Measurements from ENCODE around the gene PRR27.

Gene PRR27

GRCh38 chr4:70138751-70139150 lies 15.3 kb upstream of the PRR27 start:
- Histone ChIP-seq H3K79me2 (ENCODE audit: insufficient read depth, low read length) (no peaks in the 10 kb centered on the region), H2AFZ (ENCODE audit: low read length) (no peak overlapping the region), H4K20me1 (ENCODE audit: insufficient read depth, low read length, poor library complexity, severe bottlenecking) (no peaks in the 10 kb centered on the region), H3K9ac (ENCODE audit: low read depth, low read length, poor library complexity, severe bottlenecking) (no peak overlapping the region), H3K4me2 (ENCODE audit: low read depth, low read length, poor library complexity, severe bottlenecking) (no peak overlapping the region), H3K27me3 (ENCODE audit: insufficient read depth, low read length, poor library complexity, severe bottlenecking) (no peaks in the 10 kb centered on the region), H3K4me3 (ENCODE audit: low read length, poor library complexity, severe bottlenecking) (no peak overlapping the region), H3K9me2 (replicated peaks; ENCODE audit: low read depth, low read length) (no peaks in the 10 kb centered on the region), H3K4me1 (ENCODE audit: insufficient read depth, low read length, poor library complexity, severe bottlenecking) (no peaks in the 10 kb centered on the region), H3F3A (ENCODE audit: low read depth) (no peaks in the 10 kb centered on the region), H3K9me3 (ENCODE audit: insufficient read depth, low read depth, low read length) (no peaks in the 10 kb centered on the region), H3K36me3 (ENCODE audit: insufficient read depth, low read length) (no peaks in the 10 kb centered on the region)
- TF ChIP-seq EZH2phosphoT487 (IDR thresholded peaks at IDR 0.05; ENCODE audit: borderline replicate concordance) = no peak
- TF ChIP-seq, protein P1, sequence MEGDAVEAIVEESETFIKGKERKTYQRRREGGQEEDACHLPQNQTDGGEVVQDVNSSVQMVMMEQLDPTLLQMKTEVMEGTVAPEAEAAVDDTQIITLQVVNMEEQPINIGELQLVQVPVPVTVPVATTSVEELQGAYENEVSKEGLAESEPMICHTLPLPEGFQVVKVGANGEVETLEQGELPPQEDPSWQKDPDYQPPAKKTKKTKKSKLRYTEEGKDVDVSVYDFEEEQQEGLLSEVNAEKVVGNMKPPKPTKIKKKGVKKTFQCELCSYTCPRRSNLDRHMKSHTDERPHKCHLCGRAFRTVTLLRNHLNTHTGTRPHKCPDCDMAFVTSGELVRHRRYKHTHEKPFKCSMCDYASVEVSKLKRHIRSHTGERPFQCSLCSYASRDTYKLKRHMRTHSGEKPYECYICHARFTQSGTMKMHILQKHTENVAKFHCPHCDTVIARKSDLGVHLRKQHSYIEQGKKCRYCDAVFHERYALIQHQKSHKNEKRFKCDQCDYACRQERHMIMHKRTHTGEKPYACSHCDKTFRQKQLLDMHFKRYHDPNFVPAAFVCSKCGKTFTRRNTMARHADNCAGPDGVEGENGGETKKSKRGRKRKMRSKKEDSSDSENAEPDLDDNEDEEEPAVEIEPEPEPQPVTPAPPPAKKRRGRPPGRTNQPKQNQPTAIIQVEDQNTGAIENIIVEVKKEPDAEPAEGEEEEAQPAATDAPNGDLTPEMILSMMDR (conservative IDR thresholded peaks at IDR 0.05; ENCODE audit: low read length) = no peak

DNA sequence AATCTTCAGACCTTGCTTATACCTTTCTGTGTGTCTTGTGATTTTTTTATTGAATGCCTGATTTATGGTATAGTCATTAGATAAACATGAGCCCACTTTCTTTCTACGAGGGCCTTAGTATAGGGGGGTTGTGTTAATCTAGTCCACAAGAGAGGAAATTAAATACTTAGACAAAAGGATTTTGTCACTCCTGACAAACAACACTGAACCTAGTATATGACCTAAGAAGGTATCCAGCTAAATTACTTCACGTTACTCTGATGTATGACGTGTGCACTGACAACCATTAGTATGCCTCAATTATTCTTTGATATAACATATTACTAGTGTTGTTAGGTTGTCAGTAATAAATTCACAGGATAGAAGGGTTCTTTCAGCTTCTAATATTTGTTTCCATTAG lies 2.8 kb upstream of the PRR27 start:
- H3K4me3 ChIP-seq (ENCODE audit: low read length, poor library complexity, severe bottlenecking) = no peak overlapping the region
- no peak for TF ChIP-seq EZH2phosphoT487 (IDR thresholded peaks at IDR 0.05; ENCODE audit: borderline replicate concordance)
- TF ChIP-seq, protein P1 (conservative IDR thresholded peaks at IDR 0.05; ENCODE audit: low read length) = no peak
- no peak overlapping the region for H3K9ac ChIP-seq (ENCODE audit: low read depth, low read length, poor library complexity, severe bottlenecking)
- no peaks in the 10 kb centered on the region for H3F3A ChIP-seq (ENCODE audit: low read depth)
- no peaks in the 10 kb centered on the region for H3K27me3 ChIP-seq (ENCODE audit: insufficient read depth, low read length, poor library complexity, severe bottlenecking)
- H3K79me2 ChIP-seq (ENCODE audit: insufficient read depth, low read length) = no peaks in the 10 kb centered on the region
- no peaks in the 10 kb centered on the region for H3K36me3 ChIP-seq (ENCODE audit: insufficient read depth, low read length)
- no peaks in the 10 kb centered on the region for H4K20me1 ChIP-seq (ENCODE audit: insufficient read depth, low read length, poor library complexity, severe bottlenecking)
- H3K4me2 ChIP-seq (ENCODE audit: low read depth, low read length, poor library complexity, severe bottlenecking) = no peak overlapping the region
- H2AFZ ChIP-seq (ENCODE audit: low read length) = no peak overlapping the region
- no peaks in the 10 kb centered on the region for H3K4me1 ChIP-seq (ENCODE audit: insufficient read depth, low read length, poor library complexity, severe bottlenecking)
- H3K9me2 ChIP-seq (replicated peaks; ENCODE audit: low read depth, low read length) = no peaks in the 10 kb centered on the region
- H3K9me3 ChIP-seq (ENCODE audit: insufficient read depth, low read depth, low read length) = no peaks in the 10 kb centered on the region

DNA sequence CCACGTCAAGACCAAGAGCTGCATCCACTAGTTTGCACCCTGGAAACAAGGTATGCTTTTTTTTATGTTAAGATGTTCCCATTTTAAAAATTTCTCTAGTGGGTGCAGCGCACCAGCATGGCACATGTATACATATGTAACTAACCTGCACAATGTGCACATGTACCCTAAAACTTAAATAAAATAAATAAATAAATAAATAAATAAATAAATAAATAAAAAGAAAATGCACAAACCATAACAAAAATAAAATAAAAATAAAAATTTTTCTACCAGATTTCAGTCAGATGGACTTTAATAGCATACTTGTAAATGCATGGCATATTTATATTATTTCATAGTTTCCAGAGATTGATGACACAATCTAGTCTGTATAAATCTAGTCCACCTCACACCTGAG lies 1.9 kb upstream of the PRR27 start:
- no peak for TF ChIP-seq EZH2phosphoT487 (IDR thresholded peaks at IDR 0.05; ENCODE audit: borderline replicate concordance)
- TF ChIP-seq, protein P1 (conservative IDR thresholded peaks at IDR 0.05; ENCODE audit: low read length) = no peak
- H3F3A ChIP-seq (ENCODE audit: low read depth) = no peaks in the 10 kb centered on the region
- H3K9ac ChIP-seq (ENCODE audit: low read depth, low read length, poor library complexity, severe bottlenecking) = no peak overlapping the region

More for the DNA sequence above, 1.9 kb upstream of the PRR27 start:
- Histone ChIP-seq H3K27me3 (ENCODE audit: insufficient read depth, low read length, poor library complexity, severe bottlenecking) (no peaks in the 10 kb centered on the region), H3K4me2 (ENCODE audit: low read depth, low read length, poor library complexity, severe bottlenecking) (no peak overlapping the region), H3K4me1 (ENCODE audit: insufficient read depth, low read length, poor library complexity, severe bottlenecking) (no peaks in the 10 kb centered on the region), H3K9me3 (ENCODE audit: insufficient read depth, low read depth, low read length) (no peaks in the 10 kb centered on the region), H3K9me2 (replicated peaks; ENCODE audit: low read depth, low read length) (no peaks in the 10 kb centered on the region), H3K79me2 (ENCODE audit: insufficient read depth, low read length) (no peaks in the 10 kb centered on the region), H4K20me1 (ENCODE audit: insufficient read depth, low read length, poor library complexity, severe bottlenecking) (no peaks in the 10 kb centered on the region), H3K36me3 (ENCODE audit: insufficient read depth, low read length) (no peaks in the 10 kb centered on the region), H3K4me3 (ENCODE audit: low read length, poor library complexity, severe bottlenecking) (no peak overlapping the region), H2AFZ (ENCODE audit: low read length) (no peak overlapping the region)

All from Loucy (cell line).